HUES64 (cell line): ENCODE results near the gene GTPBP3.

Source experiments
- H3K27ac ChIP-seq: 2 replicates; pipeline ENCODE4 v1.7.0; 2013; ENCODE audit warnings: low read depth, low read length, inconsistent platforms
- H3K27me3 ChIP-seq: 2 replicates; pipeline ENCODE4 v1.6.1; 2013; ENCODE audit warnings: mild to moderate bottlenecking, low read length; ENCODE audit not compliant: insufficient read depth
- H3K36me3 ChIP-seq: 2 replicates; pipeline ENCODE4 v1.6.1; 2013; ENCODE audit warnings: mild to moderate bottlenecking, low read length; ENCODE audit not compliant: insufficient read depth
- H3K4me1 ChIP-seq: 2 replicates; pipeline ENCODE4 v1.6.1; 2013; ENCODE audit warnings: mild to moderate bottlenecking, low read length, moderate library complexity; ENCODE audit not compliant: insufficient read depth
- H3K4me3 ChIP-seq: 2 replicates; pipeline ENCODE4 v1.5.1; 2013; ENCODE audit warnings: mild to moderate bottlenecking, low read length, moderate library complexity
- H3K9ac ChIP-seq: 2 replicates; pipeline ENCODE4 v1.6.1; 2013; ENCODE audit warnings: mild to moderate bottlenecking, low read depth, low read length
- H3K9me3 ChIP-seq: 2 replicates; pipeline ENCODE4 v1.6.1; 2013; ENCODE audit warnings: low read depth, low read length; ENCODE audit not compliant: insufficient read depth
- WGBS: fragments of 150-250, 120-280 bp; methylation state at CpG from one replicate; pipeline ENCODE4 v1.1.7; 2013; ENCODE audit warnings: missing lambda C conversion rate; 5-methylcytosine and 5-hydroxymethylcytosine counted together

The GTPBP3 gene

GRCh38 chr19:17329366-17330261 lies 7.7 kb upstream of the GTPBP3 start:
- Histone ChIP-seq H3K4me1 (0 out of 2 replicates have a peak, but pooled peaks cover 4% of the 10 kb centered on the region), H3K9me3 (no peaks in the 10 kb centered on the region), H3K27ac (no peak overlapping the region), H3K27me3 (peaks cover 7% of the 10 kb centered on the region), H3K9ac (peak overlapping the region; percentile 52; the same call in 1 of the 2 replicates), H3K36me3 (peaks cover 23% of the 10 kb centered on the region), H3K4me3 (no peak overlapping the region)
- 82% methylated on average over 51 of the region's 51 CpGs for WGBS

GRCh38 chr19:17330262-17331044 lies 6.9 kb upstream of the GTPBP3 start:
- peaks cover 16% of the 10 kb centered on the region for H3K36me3 ChIP-seq
- H3K27ac ChIP-seq = no peak overlapping the region
- H3K27me3 ChIP-seq = peaks cover 7% of the 10 kb centered on the region
- H3K9ac ChIP-seq = no peak overlapping the region
- WGBS = 91% methylated on average over 24 of the region's 24 CpGs
- no peak overlapping the region for H3K4me3 ChIP-seq
- 0 out of 2 replicates have a peak, but pooled peaks cover 4% of the 10 kb centered on the region for H3K4me1 ChIP-seq
- H3K9me3 ChIP-seq = no peaks in the 10 kb centered on the region

- H3K4me1 ChIP-seq = 0 out of 2 replicates have a peak, but pooled peaks cover 4% of the 10 kb centered on the region
- H3K27me3 ChIP-seq = peaks cover 7% of the 10 kb centered on the region
- 85% methylated on average over 13 of the region's 13 CpGs for WGBS
- H3K9ac ChIP-seq = no peak overlapping the region
- no peak overlapping the region for H3K4me3 ChIP-seq
- H3K27ac ChIP-seq = no peak overlapping the region
- no peaks in the 10 kb centered on the region for H3K9me3 ChIP-seq
- peaks cover 11% of the 10 kb centered on the region for H3K36me3 ChIP-seq
Measured at GRCh38 chr19:17331045-17331558, 6.3 kb upstream of the GTPBP3 start.

GRCh38 chr19:17332360-17332676 lies 5.0 kb upstream of the GTPBP3 start:
- Histone ChIP-seq H3K9me3 (no peaks in the 10 kb centered on the region), H3K27me3 (peaks cover 7% of the 10 kb centered on the region)
- 88% methylated on average over 8 of the region's 8 CpGs for WGBS

GRCh38 chr19:17332677-17333581 lies 4.4 kb upstream of the GTPBP3 start:
- no peak overlapping the region for H3K9ac ChIP-seq
- H3K36me3 ChIP-seq = peaks cover 6% of the 10 kb centered on the region; the same call in 1 of the 2 replicates
- WGBS = 92% methylated on average over 45 of the region's 45 CpGs
- no peaks in the 10 kb centered on the region for H3K9me3 ChIP-seq
- no peaks in the 10 kb centered on the region for H3K4me1 ChIP-seq
- H3K27ac ChIP-seq = peak overlapping the region; percentile 14; the same call in 1 of the 2 replicates
- H3K27me3 ChIP-seq = peaks cover 7% of the 10 kb centered on the region
- H3K4me3 ChIP-seq = peak overlapping the region; percentile 6; the same call in 1 of the 2 replicates

More at GRCh38 chr19:17332360-17332676, 5.0 kb upstream of the GTPBP3 start:
- no peaks in the 10 kb centered on the region for H3K4me1 ChIP-seq
- no peak overlapping the region for H3K9ac ChIP-seq
- H3K4me3 ChIP-seq = no peak overlapping the region
- no peak overlapping the region for H3K27ac ChIP-seq
- H3K36me3 ChIP-seq = peaks cover 6% of the 10 kb centered on the region; the same call in 1 of the 2 replicates

GRCh38 chr19:17333611-17334413 lies 3.5 kb upstream of the GTPBP3 start:
- no peaks in the 10 kb centered on the region for H3K9me3 ChIP-seq
- WGBS = 24% methylated on average over 52 of the region's 52 CpGs
- peaks cover 6% of the 10 kb centered on the region; the same call in 1 of the 2 replicates for H3K36me3 ChIP-seq
- H3K27me3 ChIP-seq = peaks cover 7% of the 10 kb centered on the region
- peak overlapping the region; percentile 8; the same call in 1 of the 2 replicates for H3K27ac ChIP-seq
- peak overlapping the region; percentile 92 for H3K4me3 ChIP-seq
- peak overlapping the region; percentile 91 for H3K9ac ChIP-seq
- H3K4me1 ChIP-seq = no peaks in the 10 kb centered on the region

GRCh38 chr19:17334414-17335409 lies 2.6 kb upstream of the GTPBP3 start, which contains the start of gene ANO8:
Gene ANO8 (minus strand): TSS chr19:17334855. CDS start chr19:17334670, 185 bp downstream.
- H3K36me3 ChIP-seq = peaks cover 6% of the 10 kb centered on the region; the same call in 1 of the 2 replicates
- 0 out of 2 replicates have a peak, but pooled peaks cover 2% of the 10 kb centered on the region for H3K27me3 ChIP-seq
- peaks cover 2% of the 10 kb centered on the region; the same call in 1 of the 2 replicates for H3K4me1 ChIP-seq
- peak within 1 kb of the TSS; percentile 75; the same call in 1 of the 2 replicates for H3K27ac ChIP-seq
- 4% methylated on average over 86 of the region's 86 CpGs for WGBS
- peak within 1 kb of the TSS; percentile 92 for H3K4me3 ChIP-seq
- no peaks in the 10 kb centered on the region for H3K9me3 ChIP-seq
- H3K9ac ChIP-seq = peak within 1 kb of the TSS; percentile 91

- H3K4me3 ChIP-seq = no peak overlapping the region
- no peaks in the 10 kb centered on the region for H3K9me3 ChIP-seq
- no peak overlapping the region for H3K27ac ChIP-seq
- no peak overlapping the region for H3K9ac ChIP-seq
- peaks cover 6% of the 10 kb centered on the region; the same call in 1 of the 2 replicates for H3K36me3 ChIP-seq
- 88% methylated on average over 10 of the region's 10 CpGs for WGBS
- H3K4me1 ChIP-seq = peaks cover 2% of the 10 kb centered on the region; the same call in 1 of the 2 replicates
- no peaks in the 10 kb centered on the region for H3K27me3 ChIP-seq
Measured at GRCh38 chr19:17335575-17335974, 1.8 kb upstream of the GTPBP3 start.
